ENCODE measurements around the gene TMEM38B.

GRCh38 chr9:105678163-105678562 lies 16.2 kb upstream of the TMEM38B start:
- TF ChIP-seq CTCF (IDR thresholded peaks at IDR 0.05) (no peak), SIN3A (IDR thresholded peaks at IDR 0.05; ENCODE audit: borderline replicate concordance, insufficient read depth, low read depth, low read length) (no peak), POLR2AphosphoS5 (IDR thresholded peaks at IDR 0.05; ENCODE audit: low read depth, low read length) (no peak), REST (IDR thresholded peaks at IDR 0.05; ENCODE audit: insufficient read depth in 1 of 2, low read depth in 2 of 2, low read length in 1 of 2) (no peak), TCF7L2 (IDR thresholded peaks at IDR 0.05; ENCODE audit: low read depth, low read length) (no peak)

Measured in Panc1 (cell line).